ENCODE results near the gene USP4. TPM values are rescaled to one million over a fixed set of nuclear protein-coding genes. Genes with fewer than 3 reads are reported as not detected.
"Not testable (repeated sequence)": the region's sequence is repeated elsewhere in the genome, so short reads cannot be mapped to it uniquely, and the experiment has no call there.

The USP4 gene
- total RNA-seq, 1 donor from 2014 or later = 25.5 TPM

- Histone ChIP-seq H3K27me3 (ENCODE audit: control insufficient read depth, insufficient read depth, low read length) (no peaks in the 10 kb centered on the region), H3K36me3 (ENCODE audit: control insufficient read depth, insufficient read depth, low read length) (no peaks in the 10 kb centered on the region), H3K4me3 (ENCODE audit: low read depth, low read length) (no peak overlapping the region)
- DNase-seq (ENCODE audit: low read depth) = no peak
- no peak for TF ChIP-seq CTCF (IDR thresholded peaks at IDR 0.05; ENCODE audit: insufficient read depth, low read length, severe bottlenecking)
- FAIRE-seq = no peak
Measured at GRCh38 chr3:49349348-49350114, 9.7 kb upstream of the USP4 start.

GRCh38 chr3:49348361-49348760 is 8.5 kb upstream of the USP4 start:
- not testable (repeated sequence) for H3K36me3 ChIP-seq (ENCODE audit: control insufficient read depth, insufficient read depth, low read length); H3K4me3 ChIP-seq (ENCODE audit: low read depth, low read length); H3K27me3 ChIP-seq (ENCODE audit: control insufficient read depth, insufficient read depth, low read length); DNase-seq (ENCODE audit: low read depth); FAIRE-seq

GRCh38 chr3:49346797-49347251 is 7.0 kb upstream of the USP4 start:
- peak; percentile 84 for DNase-seq (ENCODE audit: low read depth)
- TF ChIP-seq CTCF (IDR thresholded peaks at IDR 0.05; ENCODE audit: insufficient read depth, low read length, severe bottlenecking) = no peak
- Histone ChIP-seq H3K4me3 (ENCODE audit: low read depth, low read length) (no peak overlapping the region), H3K36me3 (ENCODE audit: control insufficient read depth, insufficient read depth, low read length) (no peaks in the 10 kb centered on the region), H3K27me3 (ENCODE audit: control insufficient read depth, insufficient read depth, low read length) (no peaks in the 10 kb centered on the region)
- FAIRE-seq = no peak

- Histone ChIP-seq H3K4me3 (ENCODE audit: low read depth, low read length) (no peak overlapping the region), H3K36me3 (ENCODE audit: control insufficient read depth, insufficient read depth, low read length) (no peaks in the 10 kb centered on the region), H3K27me3 (ENCODE audit: control insufficient read depth, insufficient read depth, low read length) (no peaks in the 10 kb centered on the region)
- FAIRE-seq = no peak
- TF ChIP-seq CTCF (IDR thresholded peaks at IDR 0.05; ENCODE audit: insufficient read depth, low read length, severe bottlenecking) = no peak
- no peak for DNase-seq (ENCODE audit: low read depth)
Measured at GRCh38 chr3:49343163-49343562, 3.3 kb upstream of the USP4 start.

- TF ChIP-seq CTCF (IDR thresholded peaks at IDR 0.05; ENCODE audit: insufficient read depth, low read length, severe bottlenecking) = no peak
- Histone ChIP-seq H3K27me3 (ENCODE audit: control insufficient read depth, insufficient read depth, low read length) (no peaks in the 10 kb centered on the region), H3K36me3 (ENCODE audit: control insufficient read depth, insufficient read depth, low read length) (no peaks in the 10 kb centered on the region), H3K4me3 (ENCODE audit: low read depth, low read length) (no peak overlapping the region)
- DNase-seq (ENCODE audit: low read depth) (no peak), FAIRE-seq (no peak)
Measured at GRCh38 chr3:49341996-49342395, 2.1 kb upstream of the USP4 start.

- FAIRE-seq (no peak), DNase-seq (ENCODE audit: low read depth) (no peak)
- no peak for TF ChIP-seq CTCF (IDR thresholded peaks at IDR 0.05; ENCODE audit: insufficient read depth, low read length, severe bottlenecking)
- Histone ChIP-seq H3K27me3 (ENCODE audit: control insufficient read depth, insufficient read depth, low read length) (no peaks in the 10 kb centered on the region), H3K4me3 (ENCODE audit: low read depth, low read length) (peak overlapping the region; percentile 86), H3K36me3 (ENCODE audit: control insufficient read depth, insufficient read depth, low read length) (peaks cover 2% of the 10 kb centered on the region)
Measured at GRCh38 chr3:49339581-49339940, 292 bp downstream of the USP4 start.
